Astrocyte (in vitro differentiated cells and primary cell): Measurements from ENCODE around the gene CNIH3.

Experiments
- CTCF ChIP-seq: IDR thresholded peaks from 2 replicates; pipeline ENCODE4 v1.5.1; 2011; ENCODE audit warnings: low read depth, mild to moderate bottlenecking, inconsistent platforms, low read length, moderate library complexity; ENCODE audit not compliant: insufficient read depth
- EZH2 ChIP-seq: IDR thresholded peaks from 2 replicates; pipeline ENCODE4 v1.6.1; 2012; ENCODE audit warnings: mild to moderate bottlenecking, low read length, inconsistent platforms; ENCODE audit not compliant: insufficient read depth

- no peak for TF ChIP-seq CTCF
- TF ChIP-seq EZH2, result no peak
Measured at GRCh38 chr1:224665016-224665415, 48.9 kb downstream of the CNIH3 start.
